Muscle of leg (tissue), 11 donors: Measurements from ENCODE around the gene TRAK1. TPM values are rescaled to one million over a fixed set of nuclear protein-coding genes. Genes with fewer than 3 reads are reported as not detected.

Experiments
- DNase-seq: peaks from one replicate; pipeline ENCODE4 v3.0.0; 2013
- H3K27ac ChIP-seq: one replicate; pipeline ENCODE4 v1.5.1; 2013; ENCODE audit warnings: mild to moderate bottlenecking, low read length, control low read depth
- H3K27me3 ChIP-seq: one replicate; pipeline ENCODE4 v1.6.1; 2013; ENCODE audit warnings: low read length; ENCODE audit not compliant: control insufficient read depth, insufficient read depth
- H3K36me3 ChIP-seq: one replicate; pipeline ENCODE4 v1.6.1; 2013; ENCODE audit warnings: low read length; ENCODE audit not compliant: control insufficient read depth, insufficient read depth
- H3K4me1 ChIP-seq: one replicate; pipeline ENCODE4 v1.6.1; 2013; ENCODE audit warnings: low read length; ENCODE audit not compliant: control insufficient read depth, insufficient read depth
- H3K4me3 ChIP-seq: one replicate; pipeline ENCODE4 v1.5.1; 2013; ENCODE audit warnings: low read length, control low read depth
- H3K9me3 ChIP-seq: replicated peaks from 2 replicates; pipeline ENCODE4 v1.6.1; 2013; ENCODE audit warnings: low read depth, low read length; ENCODE audit not compliant: control insufficient read depth
- WGBS: methylation state at CpG from one replicate; pipeline ENCODE4 v1.1.5; 2013; ENCODE audit warnings: missing lambda C conversion rate; ENCODE audit not compliant: insufficient coverage; 5-methylcytosine and 5-hydroxymethylcytosine counted together
- polyA plus RNA-seq, 8 donors: library from polyadenylated mRNA; unstranded; fragments of 120-200 nt; gene quantifications; one replicate each; pipeline versions ENCODE4 v1.2.1 to v1.2.3, GENCODE V29; 2013; ENCODE audit warnings: inconsistent platforms in 1 of 8, low replicate concordance in 1 of 8; ENCODE audit not compliant: insufficient read length in 8 of 8, insufficient read depth in 1 of 8
- total RNA-seq: library from RNA; stranded (reverse); fragments of 120-200 nt; gene quantifications from one replicate; pipeline ENCODE4 v1.2.4, GENCODE V29; 2013

Gene TRAK1
- total and polyA plus RNA-seq, 9 donors: 62.6 to 117 (median 84.2) TPM

DNA sequence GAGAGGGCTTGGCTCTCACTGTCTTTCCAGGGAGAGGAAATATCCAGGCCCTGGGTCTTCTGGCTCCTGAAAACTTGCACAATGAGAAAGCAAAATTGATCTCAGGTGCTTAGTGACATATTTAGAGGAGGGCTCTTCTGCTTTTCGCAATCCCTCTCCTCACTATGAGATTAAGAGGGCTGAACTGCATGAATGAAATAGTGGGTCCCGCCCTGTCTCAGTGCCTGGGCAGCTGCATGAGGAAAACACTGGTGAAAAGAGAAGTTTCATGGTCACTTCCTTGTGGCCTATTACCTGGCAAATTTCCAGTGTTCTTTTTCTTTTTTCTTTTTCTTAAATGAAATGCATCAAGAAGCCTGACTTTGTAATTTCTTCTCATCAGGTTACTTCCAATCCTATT is 73.5 kb downstream of the TRAK1 start:
- H3K4me1 ChIP-seq: peaks cover 22% of the 10 kb centered on the region

GRCh38 chr3:42165211-42165610 is 74.1 kb downstream of the TRAK1 start:
- no peak overlapping the region for H3K4me3 ChIP-seq
- WGBS: 45% methylated on average over 4 of the region's 4 CpGs
- no peak overlapping the region for H3K27ac ChIP-seq
- no peaks in the 10 kb centered on the region for H3K27me3 ChIP-seq
- peaks cover 17% of the 10 kb centered on the region for H3K4me1 ChIP-seq
- no peak for DNase-seq
- H3K36me3 ChIP-seq: peaks cover 3% of the 10 kb centered on the region
- H3K9me3 ChIP-seq: no peaks in the 10 kb centered on the region

More for the DNA sequence above, 73.5 kb downstream of the TRAK1 start:
- no peak overlapping the region for H3K27ac ChIP-seq
- H3K27me3 ChIP-seq: no peaks in the 10 kb centered on the region
- WGBS: no CpG with 5 or more reads among the region's 2 CpGs
- no peaks in the 10 kb centered on the region for H3K9me3 ChIP-seq
- H3K36me3 ChIP-seq: peaks cover 3% of the 10 kb centered on the region
- no peak overlapping the region for H3K4me3 ChIP-seq
- DNase-seq: no peak

GRCh38 chr3:42166214-42166613 is 75.1 kb downstream of the TRAK1 start:
- Histone ChIP-seq H3K27ac (no peak overlapping the region), H3K27me3 (no peaks in the 10 kb centered on the region), H3K9me3 (no peaks in the 10 kb centered on the region), H3K4me1 (peaks cover 15% of the 10 kb centered on the region), H3K4me3 (no peak overlapping the region), H3K36me3 (peaks cover 3% of the 10 kb centered on the region)
- no peak for DNase-seq
- WGBS: no CpG with 5 or more reads among the region's 3 CpGs

- no peaks in the 10 kb centered on the region for H3K9me3 ChIP-seq
- WGBS: 90% methylated on average over 9 of the region's 11 CpGs
- no peak overlapping the region for H3K27ac ChIP-seq
- no peaks in the 10 kb centered on the region for H3K27me3 ChIP-seq
- peaks cover 10% of the 10 kb centered on the region for H3K4me1 ChIP-seq
- peaks cover 3% of the 10 kb centered on the region for H3K36me3 ChIP-seq
- no peak overlapping the region for H3K4me3 ChIP-seq
- DNase-seq: no peak
These were observed 75.6 kb downstream of the TRAK1 start for GRCh38 chr3:42166662-42167300.

GRCh38 chr3:42169579-42170120 is 78.5 kb downstream of the TRAK1 start:
- WGBS: 88% methylated on average over 3 of the region's 7 CpGs
- Histone ChIP-seq H3K4me1 (peaks cover 7% of the 10 kb centered on the region), H3K36me3 (peaks cover 9% of the 10 kb centered on the region), H3K27me3 (no peaks in the 10 kb centered on the region), H3K4me3 (no peak overlapping the region), H3K9me3 (no peaks in the 10 kb centered on the region), H3K27ac (no peak overlapping the region)
- no peak for DNase-seq

- H3K27me3 ChIP-seq: no peaks in the 10 kb centered on the region
- no peak overlapping the region for H3K4me3 ChIP-seq
- H3K27ac ChIP-seq: no peak overlapping the region
- WGBS: 95% methylated on average over 2 of the region's 3 CpGs
- H3K9me3 ChIP-seq: no peaks in the 10 kb centered on the region
- no peak for DNase-seq
- H3K36me3 ChIP-seq: peaks cover 9% of the 10 kb centered on the region
- H3K4me1 ChIP-seq: peaks cover 5% of the 10 kb centered on the region
These were observed 81.0 kb downstream of the TRAK1 start for GRCh38 chr3:42172047-42172654.

DNA sequence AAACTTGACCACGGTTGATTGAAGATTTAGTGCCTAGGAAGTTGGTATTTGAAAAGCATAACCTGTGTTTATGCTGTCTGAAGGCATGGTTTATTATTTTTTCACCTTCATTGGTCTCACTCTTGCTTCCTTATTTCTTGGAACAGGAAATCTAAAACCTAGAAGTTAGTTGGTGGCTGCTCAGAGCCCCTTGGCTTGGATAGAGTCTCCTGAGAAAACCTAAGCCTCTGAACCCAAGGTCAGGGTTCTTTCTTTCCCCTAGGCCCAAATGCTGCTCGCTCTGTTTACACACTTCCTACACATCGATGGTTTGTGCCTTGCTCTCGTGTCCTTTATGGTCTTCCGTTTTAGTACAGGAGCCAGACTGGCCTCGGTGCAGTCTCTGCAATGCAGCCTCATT is 82.2 kb downstream of the TRAK1 start:
- Histone ChIP-seq H3K27me3 (no peaks in the 10 kb centered on the region), H3K9me3 (no peaks in the 10 kb centered on the region), H3K27ac (no peak overlapping the region), H3K4me3 (no peak overlapping the region), H3K36me3 (peaks cover 17% of the 10 kb centered on the region), H3K4me1 (peaks cover 5% of the 10 kb centered on the region)
- no peak for DNase-seq
- WGBS: 64% methylated on average over 4 of the region's 6 CpGs

DNA sequence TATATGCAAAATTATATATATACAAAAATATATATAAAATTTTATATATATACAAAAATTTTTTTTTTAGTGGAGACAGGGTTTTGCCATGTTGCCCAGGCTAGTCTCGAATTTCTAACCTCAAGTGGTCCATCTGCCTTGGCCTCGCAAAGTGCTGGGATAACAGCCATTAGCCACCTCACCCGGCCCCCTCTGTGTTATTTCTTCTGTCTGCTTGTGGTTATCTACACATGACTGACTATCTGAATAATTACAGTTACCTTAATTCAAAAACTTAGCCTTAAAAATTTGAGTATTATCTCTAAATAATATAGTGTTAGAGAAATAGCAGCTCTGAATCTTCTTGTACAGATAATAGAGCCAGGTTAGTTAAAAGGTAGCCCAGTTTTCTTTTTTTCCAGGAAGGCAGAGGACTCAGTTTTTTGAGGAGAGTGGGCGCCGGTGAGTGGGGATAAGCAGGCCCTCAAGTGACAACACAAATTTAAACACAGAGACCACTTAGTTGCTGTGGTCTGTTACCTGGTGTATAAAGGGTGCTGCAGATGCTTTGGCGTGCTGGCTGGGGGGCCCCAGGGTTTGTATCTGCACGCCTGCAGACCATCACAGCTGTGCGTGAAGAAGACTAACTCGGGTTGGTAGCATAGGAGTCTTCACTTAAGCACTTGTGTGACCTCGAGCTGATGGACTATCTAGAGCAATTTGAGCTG is 83.7 kb downstream of the TRAK1 start:
- H3K4me1 ChIP-seq: peaks cover 13% of the 10 kb centered on the region

GRCh38 chr3:42175386-42176240 is 84.5 kb downstream of the TRAK1 start:
- Histone ChIP-seq H3K4me1 (peaks cover 16% of the 10 kb centered on the region), H3K4me3 (no peak overlapping the region), H3K36me3 (peaks cover 21% of the 10 kb centered on the region), H3K9me3 (no peaks in the 10 kb centered on the region), H3K27ac (no peak overlapping the region), H3K27me3 (no peaks in the 10 kb centered on the region)
- 20% methylated on average over 1 of the region's 9 CpGs for WGBS
- no peak for DNase-seq

More for the DNA sequence above, 83.7 kb downstream of the TRAK1 start:
- 46% methylated on average over 4 of the region's 10 CpGs for WGBS
- H3K9me3 ChIP-seq: no peaks in the 10 kb centered on the region
- DNase-seq: no peak
- no peaks in the 10 kb centered on the region for H3K27me3 ChIP-seq
- H3K4me3 ChIP-seq: no peak overlapping the region
- H3K36me3 ChIP-seq: peaks cover 21% of the 10 kb centered on the region
- no peak overlapping the region for H3K27ac ChIP-seq
